Measurements from ENCODE around the gene ESPL1.

Gene ESPL1

DNA sequence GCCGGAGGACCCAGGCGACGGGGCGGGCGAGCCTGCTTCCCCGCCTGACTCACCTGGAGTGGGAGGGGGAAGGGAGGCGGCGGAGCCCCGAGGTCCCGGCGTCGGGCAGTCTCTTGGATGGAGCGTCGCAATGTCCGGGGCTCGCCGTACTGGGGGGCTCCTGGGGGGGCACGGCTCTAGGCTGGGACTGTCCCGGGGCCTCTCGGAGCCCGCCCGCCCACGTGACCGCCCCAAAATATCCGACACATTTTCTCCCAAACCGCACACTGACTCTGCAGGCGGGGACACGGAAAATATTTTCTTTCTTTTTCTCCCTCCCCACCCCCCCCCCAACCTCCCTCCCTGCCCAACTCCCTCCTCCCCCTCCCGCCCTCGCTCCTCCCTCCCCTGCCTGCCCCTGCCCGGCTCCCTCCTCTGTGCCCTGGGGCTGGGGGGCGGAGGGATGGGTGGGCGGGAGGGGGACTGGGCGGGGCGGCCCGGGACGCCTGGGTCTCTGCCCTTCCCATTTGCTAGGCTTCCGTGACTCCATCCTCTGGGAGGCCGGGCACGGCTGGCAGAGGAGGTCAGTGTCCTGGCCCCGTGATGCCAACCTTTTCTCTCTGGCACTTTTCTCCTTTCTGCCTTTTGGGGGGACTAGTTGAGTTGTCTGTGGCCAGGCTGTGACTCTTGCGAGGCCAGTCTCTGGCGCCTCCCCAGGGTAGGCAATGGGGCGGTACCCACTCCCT is 36.0 kb upstream of the ESPL1 start, which contains the start of gene RARG:
Gene RARG, minus strand, starts transcription at position 289 of the 725 bp plus-strand sequence. CDS start 4,664 bp downstream, outside the sequence.
- peak; percentile 62 for DNase-seq

DNA sequence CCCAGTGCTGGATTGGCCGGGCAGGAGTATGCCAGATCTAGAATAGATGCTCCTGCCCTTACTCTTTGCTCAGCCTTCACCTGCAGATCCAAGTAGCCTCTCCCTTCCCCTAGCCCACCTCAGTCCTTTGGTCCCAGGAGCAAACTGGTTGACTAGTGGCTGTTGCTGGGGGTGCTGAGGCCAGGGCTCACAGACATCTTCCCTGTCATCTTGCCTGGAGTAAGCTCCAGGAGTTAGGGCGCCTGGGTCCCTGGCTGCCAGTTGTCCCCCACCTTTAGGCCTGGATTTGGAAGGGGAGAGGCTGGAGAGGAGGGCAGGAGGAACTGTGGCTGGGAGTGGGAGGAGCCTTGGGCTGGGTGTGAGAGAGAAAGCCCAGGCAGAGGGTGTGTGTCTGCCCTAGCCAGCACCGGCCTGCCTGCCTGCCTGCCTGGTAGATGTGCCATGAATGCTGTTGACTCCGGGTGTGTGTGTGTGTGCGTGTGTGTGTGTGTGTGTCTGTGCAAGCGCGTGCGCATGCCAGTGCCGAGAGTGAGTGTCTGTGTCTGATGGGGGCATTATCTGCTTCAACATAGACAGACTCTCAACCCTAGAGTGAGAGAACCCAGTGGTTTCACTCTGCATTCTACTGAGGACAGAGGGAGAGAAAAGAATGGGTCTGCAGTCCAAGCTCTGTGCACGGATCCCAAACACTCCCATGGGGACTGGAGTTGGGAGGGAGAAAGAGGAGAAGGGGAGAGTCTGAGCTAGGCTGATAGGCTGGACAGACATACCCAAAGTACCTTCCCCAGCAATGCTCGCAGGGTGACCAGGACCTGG is 35.2 kb upstream of the ESPL1 start:
- peak; percentile 40 for DNase-seq

DNA sequence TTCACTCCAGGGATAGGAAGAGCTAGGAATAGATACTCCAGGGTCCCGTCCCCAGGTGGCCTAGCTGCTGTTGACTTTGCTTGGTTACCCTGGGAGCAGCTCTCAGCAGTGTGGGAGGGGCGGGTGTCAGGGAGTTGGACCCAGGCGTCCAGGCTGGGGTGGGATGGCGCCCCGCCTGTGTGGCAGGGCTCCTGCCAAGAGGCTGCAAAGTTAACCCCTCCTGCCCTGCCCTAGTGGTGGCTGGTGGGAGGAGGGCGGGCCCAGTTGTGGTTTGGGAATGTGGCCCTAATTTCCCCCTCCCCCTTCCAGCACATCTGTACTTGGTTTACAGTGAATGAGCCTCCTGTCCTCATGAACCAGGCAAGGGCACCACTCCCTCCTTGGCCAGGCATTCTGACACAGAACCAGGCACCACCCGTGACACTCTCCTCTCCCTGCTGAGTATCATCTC is 34.4 kb upstream of the ESPL1 start:
- DNase-seq = no peak

DNA sequence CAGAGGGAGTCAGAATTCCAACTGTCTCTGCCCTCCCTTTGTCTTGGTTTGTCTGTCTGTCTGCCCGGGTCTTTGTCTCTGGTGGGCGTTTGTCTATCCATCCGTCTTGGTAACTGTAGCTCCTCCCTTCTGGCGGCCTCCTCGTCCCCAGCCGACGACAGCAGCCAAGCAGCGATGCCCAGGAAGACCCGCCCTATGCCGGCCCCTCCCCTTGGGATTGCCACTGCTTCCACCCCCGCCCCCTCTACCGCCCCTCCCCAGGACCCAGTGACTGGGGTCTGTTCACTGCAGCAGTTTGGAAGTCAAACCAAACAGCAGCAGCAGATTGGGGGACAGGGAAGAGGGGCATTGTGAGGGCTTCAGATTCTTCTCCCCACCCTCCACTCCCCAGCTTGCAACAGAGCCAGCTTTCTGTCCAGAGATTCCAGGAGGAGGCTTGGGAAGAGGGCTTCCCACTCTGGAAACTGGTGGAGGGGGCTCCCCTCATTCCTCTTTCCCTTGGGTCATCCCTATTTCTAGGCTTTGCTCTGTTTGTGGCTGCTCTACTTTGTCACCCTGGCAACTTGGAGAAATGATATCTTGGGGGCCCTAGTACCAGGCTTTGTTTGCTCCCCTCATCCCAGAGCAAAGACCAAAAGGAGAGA is 33.7 kb upstream of the ESPL1 start:
- DNase-seq = no peak

DNA sequence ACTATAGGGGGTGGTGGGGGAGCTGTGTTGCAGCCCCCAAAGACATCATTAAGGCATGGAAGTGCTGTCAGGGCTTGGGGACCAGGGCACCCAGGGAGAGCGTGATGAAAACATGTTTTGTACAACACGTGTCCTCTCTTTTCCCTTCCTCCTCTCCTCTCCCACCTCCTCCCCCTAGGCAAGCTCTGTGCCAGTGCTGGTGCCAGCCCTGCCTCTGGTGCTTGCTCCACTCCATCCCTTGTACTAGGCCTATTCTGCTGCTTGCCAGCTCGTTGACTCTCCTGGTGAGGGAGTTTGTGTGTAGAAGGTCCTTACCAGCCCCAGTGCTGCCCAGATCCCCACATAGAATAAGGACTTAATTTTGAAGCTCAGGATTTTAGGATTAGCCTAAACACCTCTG is 32.9 kb upstream of the ESPL1 start:
- no peak for DNase-seq

- DNase-seq = no peak
Measured at GRCh38 chr12:53235742-53236442, 32.2 kb upstream of the ESPL1 start.

DNA sequence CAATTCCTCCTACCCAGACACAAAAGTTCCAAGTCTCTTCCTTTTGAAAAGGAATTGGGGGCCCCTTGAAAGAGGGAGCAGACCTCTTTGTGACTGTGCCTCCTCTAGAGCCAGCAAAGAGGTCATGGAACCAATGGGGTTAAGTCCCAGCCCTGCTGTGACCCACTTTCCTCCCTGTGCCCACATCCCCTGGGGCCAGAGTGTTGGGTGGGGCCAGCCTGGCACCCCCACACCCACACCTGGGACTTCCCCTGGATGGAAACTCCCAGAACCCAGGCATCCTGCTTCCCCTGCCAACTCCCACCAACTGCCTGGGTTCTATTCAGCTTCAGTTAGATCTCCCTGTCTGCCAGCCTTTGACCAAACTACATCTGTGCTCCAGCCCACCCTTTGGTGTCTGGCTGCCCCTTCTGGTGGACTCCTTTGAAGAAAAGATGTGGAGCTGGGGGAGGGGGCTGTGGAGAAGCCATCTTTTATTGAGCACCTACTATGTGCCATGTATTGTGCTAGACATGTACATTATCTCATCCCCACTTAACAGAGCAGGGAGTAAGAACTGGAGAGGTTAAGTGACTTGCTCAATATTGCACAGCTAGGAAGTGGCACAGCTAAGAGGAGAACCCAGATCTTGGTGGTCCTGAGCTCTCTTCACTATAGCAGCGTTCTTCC is 31.5 kb upstream of the ESPL1 start:
- peak; percentile 64 for DNase-seq

DNA sequence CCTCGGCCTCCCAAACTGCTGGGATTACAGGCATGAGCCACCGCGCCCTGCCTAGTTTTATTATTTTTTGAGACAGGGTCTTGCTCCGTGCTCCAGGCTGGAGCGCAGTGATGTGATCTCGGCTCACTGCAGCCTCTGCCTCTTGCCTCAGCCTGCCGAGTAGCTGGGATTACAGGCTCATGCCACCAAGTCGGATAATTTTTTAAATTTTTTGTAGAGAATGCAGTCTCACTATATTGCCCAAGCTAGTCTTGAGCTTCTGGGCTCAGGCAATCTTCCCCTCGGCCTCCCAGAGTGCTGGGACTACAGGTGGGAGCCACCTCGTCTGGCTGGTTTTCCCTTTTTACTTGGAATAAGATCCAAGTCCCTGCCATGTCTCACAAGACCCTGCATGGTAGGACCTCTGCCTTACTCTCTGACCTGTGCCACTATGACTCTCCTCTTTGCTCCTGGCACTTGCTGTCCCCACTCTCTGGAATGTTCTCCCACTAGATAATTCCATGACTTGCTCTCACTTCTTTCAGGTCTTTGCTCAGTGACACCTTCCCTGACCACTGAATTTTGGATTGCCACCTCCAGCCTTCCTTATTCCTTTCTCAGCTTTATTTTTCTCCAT is 28.3 kb upstream of the ESPL1 start:
- no peak for DNase-seq

DNA sequence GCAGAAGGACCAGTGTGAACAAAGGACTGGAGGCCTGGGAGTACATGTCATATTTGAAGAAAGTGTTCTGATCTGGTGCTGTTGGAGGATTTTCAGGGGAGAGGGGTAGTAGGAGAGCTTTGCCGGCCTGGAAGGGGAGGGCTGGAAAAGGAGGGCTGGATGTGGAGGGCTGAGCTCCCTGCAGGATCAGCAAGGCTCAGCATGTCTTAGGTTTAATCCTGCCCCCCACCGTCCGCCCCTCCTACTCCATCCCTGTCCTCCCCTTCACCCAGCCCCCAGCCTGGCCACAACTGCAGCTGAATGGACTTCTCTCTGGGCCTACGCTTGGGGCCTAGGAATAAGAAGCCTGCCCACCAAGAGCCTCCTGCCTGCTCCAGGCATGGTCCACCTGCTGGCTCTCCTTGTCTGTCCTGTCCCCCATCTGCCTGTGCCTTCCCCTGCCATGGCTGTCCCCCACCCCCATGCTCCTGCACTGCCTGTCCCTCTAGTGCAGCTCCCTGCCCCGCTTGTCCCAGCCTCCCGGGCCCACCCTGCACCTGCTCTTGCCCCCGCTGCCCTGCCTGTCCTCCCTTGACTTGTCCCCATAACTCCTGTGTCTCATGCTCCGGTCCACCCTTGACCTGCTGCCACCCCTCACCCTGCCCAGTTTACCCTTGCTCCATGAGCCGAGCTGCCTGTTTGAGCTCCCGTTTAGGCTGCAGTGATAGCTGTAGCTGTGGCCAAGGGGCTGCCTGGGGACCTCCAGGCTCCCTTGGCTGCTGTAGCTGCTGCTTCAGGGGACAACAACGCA is 26.3 kb upstream of the ESPL1 start:
- no peak for DNase-seq

DNA sequence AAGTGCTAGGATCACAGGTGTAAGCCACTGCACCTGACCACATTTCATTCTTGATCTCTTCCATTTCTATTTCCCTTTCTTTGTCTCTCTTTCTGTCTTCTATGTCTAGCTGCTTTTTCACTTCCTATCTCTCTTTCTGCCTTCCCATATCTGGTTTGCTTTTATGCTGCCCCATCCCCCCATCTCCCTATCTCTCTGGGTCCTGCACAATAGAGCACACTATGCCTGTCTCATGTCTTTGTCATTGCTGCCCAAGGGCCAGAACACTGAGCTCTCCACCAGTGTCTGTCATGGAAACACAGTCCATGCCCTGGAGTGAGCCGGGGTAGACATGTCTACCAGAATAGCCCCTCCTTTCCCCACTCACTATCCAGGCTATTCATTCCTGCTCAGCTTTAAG is 23.8 kb upstream of the ESPL1 start:
- no peak for DNase-seq

DNA sequence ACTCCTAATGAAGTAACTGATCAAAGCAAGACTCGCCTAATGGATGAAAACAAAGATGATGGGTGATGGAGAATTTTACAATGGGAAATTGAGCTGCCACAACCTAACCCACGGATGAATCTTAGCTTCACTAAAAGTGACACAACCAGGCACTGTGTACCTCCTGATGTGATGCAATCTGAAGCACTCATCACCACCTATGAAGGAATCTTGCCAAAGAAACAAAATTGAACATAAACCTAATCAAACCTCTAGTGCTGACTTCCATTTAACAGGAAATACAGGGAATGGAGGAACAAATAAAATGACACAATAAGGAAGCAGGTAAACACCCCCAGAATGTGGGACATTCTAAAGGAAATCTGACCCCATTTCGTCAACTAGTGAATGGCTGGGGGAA is 22.8 kb upstream of the ESPL1 start:
- no peak for DNase-seq

- peak; percentile 63 for DNase-seq
Measured at GRCh38 chr12:53251477-53252348, 16.4 kb upstream of the ESPL1 start.

DNA sequence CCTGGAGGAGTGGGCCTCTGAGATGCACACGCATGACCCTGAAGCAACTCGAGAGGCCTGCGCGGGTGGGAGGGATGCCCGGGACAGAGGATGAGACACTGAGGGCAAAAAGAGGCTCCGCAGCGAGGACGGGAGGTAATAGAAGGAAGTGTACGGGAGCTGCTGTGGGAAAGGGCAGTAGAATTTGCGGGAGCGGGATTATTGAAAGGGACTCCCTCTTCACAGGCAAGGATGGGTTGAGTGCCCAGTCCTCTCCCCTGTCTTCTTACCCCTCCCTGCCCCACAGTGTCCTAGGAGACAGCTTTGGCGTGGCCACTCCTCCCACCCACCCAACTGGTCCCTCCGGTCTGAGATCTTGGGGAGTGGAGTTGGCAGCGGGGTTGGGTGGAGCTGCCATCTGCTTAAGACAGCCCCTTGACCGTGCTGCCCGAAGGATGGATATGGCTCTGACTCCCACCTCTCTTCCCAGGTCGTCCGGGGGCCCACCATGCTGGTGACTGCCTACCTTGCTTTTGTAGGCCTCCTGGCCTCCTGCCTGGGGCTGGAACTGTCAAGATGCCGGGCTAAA is 15.7 kb upstream of the ESPL1 start:
- no peak for DNase-seq

- no peak for DNase-seq
Measured at GRCh38 chr12:53253298-53253697, 14.8 kb upstream of the ESPL1 start.

DNA sequence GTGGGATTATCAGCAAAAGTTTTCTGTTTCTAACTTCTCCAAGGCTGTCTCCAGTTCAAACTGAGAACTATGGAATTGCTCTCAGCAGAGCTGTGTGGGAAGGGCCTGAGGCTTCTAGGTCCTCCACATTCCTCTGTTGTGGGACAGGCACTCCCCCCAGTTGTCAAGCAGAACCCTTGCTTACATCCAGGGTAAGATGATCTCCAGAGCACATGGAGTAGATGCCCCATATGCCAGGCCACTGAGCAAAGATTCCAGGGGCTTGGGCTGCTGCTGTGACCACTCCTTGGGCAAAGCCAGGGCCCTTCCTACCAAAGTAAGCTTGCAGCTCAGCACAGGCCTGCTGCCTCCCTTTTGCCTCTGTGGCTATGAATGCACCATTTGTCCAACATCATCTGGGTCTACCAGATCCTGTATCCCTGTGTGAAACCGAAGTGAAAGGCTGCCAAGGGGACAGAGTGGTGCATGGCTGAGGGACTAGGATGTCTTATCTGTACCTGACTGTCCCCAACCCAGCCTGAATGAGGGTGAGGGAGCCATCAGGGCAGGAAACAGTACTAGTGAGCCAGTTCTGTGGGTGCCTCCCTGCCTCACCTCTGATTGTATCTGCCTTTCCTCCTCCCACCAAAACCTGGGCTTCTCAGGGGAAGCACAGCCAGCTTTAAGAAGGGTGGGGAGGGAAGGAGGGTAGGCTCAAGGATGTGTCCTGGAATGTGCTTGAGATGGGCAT is 13.1 kb upstream of the ESPL1 start:
- DNase-seq = no peak

GRCh38 chr12:53255996-53256395 is 12.1 kb upstream of the ESPL1 start:
- DNase-seq = no peak

- DNase-seq = no peak
Measured at GRCh38 chr12:53258541-53259539, 9.3 kb upstream of the ESPL1 start.

GRCh38 chr12:53259891-53260290 is 8.2 kb upstream of the ESPL1 start:
- no peak for DNase-seq
